Islet precursor cell (in vitro differentiated cells): ENCODE measurements around the gene EIF5AL1.
"Not testable (repeated sequence)": the region's sequence is repeated elsewhere in the genome, so short reads cannot be mapped to it uniquely, and the experiment has no call there.

Experiments used
- DNase-seq: peaks from one replicate; pipeline ENCODE4 v3.0.0-alpha.2; 2018

The EIF5AL1 gene

GRCh38 chr10:79516532-79517205 lies 4.3 kb downstream of the EIF5AL1 start:
- DNase-seq, result not testable (repeated sequence)

- not testable (repeated sequence) for DNase-seq
These were observed 5.2 kb downstream of the EIF5AL1 start for GRCh38 chr10:79517567-79517966.

- not testable (repeated sequence) for DNase-seq
These were observed 9.4 kb downstream of the EIF5AL1 start for GRCh38 chr10:79521751-79522150.

- not testable (repeated sequence) for DNase-seq
These were observed 10.1 kb downstream of the EIF5AL1 start for GRCh38 chr10:79522464-79522863.

GRCh38 chr10:79523157-79523853 lies 11.0 kb downstream of the EIF5AL1 start:
- DNase-seq, result not testable (repeated sequence)

DNA sequence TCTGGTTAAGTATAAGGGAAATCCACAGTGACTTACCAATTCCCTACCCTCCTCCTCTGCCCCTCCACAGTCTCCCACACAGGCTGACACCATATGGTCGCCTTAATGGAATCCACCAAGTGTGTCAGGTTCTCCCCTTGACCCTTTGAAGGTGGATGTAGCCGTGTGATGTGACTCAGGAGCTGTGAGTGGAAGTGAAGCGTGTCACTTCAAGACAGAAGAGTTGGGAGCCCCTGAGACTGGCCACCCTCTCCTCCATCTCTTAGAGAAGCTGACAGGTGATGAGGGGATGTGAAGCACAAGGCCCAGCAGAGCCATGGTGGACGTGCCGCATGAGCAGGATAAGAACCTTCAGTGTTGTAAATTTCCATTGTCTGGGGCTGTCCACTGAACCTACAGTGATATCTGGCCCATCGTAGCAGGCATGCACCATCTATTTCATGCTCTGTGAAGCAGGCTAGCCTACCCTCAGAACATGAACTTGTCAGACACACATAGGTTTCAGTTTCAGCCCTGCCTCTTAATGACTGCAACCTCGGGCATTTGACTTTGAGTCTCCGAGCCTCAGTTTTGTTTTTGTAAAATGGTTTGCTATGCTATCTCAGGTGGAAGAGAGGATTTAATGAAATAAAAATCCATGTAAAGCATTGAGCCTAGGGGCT lies 12.8 kb downstream of the EIF5AL1 start:
- DNase-seq, result not testable (repeated sequence)

- DNase-seq, result not testable (repeated sequence)
These were observed 15.9 kb downstream of the EIF5AL1 start for GRCh38 chr10:79528261-79528660.

DNA sequence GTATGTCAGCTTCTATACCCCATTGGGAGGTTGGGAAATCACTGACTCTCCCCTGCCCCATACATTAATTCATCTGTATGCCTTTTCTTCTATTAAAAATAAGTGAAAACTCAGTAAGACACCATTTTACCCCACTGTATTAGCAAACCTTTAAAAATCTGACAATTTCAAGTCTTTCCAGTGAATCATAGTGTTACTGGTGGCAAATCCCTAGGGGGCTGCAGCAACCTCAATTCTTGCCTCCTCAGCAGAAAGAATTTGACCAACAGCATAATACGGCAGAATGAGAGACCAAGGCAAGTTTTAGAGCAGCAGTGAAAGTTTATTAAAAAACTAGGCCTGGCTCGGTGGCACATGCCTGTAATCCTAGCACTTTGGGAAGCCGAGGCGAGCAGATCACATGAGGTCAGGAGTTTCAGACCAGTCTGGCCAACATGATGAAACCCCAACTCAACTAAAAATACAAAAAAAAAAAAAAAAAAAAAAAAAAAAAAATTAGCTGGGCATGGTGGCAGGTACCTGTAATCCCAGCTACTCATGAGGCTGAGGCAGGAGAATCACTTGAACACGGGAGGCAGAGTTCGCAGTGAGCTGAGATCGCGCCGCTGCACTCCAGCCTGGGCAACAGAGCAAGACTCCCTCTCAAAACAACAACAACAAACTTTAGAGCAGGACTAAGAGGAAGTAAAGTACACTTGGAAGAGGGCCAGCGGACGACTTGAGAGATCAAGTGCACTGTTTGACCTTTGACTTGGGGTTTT lies 21.0 kb downstream of the EIF5AL1 start:
- DNase-seq, result not testable (repeated sequence)

DNA sequence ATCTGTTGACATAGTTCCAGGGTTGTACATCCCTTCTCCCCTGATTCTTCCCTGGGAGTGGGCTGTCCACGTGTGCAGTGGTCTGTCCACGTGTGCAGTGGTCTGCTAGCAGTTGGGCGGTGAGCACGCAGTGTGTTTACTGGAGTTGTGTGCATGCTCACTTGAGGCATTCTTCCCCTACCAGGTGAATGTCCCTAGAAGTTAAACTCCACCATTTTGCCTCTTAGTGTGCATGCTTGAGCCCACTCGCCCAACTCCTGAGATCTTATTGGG lies 21.5 kb downstream of the EIF5AL1 start:
- not testable (repeated sequence) for DNase-seq

DNA sequence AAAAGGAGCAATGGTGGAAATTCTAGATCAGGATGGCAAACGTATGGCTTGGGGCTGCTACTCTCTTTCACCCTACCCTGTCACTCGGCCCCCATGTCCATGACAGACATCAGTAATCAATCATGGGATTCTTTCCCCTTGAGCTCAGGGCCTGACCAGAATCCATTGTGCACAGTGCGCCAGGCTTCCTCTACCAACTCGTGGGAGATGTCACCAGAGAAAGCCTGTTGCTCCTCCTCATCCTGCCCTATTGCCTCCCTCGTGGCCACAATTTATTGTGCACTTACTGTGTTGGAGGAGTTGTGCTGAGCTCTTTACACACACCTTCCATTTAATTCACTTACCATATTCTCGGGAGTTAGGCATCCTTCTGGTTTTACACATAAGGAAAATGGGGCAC lies 26.0 kb downstream of the EIF5AL1 start:
- not testable (repeated sequence) for DNase-seq

DNA sequence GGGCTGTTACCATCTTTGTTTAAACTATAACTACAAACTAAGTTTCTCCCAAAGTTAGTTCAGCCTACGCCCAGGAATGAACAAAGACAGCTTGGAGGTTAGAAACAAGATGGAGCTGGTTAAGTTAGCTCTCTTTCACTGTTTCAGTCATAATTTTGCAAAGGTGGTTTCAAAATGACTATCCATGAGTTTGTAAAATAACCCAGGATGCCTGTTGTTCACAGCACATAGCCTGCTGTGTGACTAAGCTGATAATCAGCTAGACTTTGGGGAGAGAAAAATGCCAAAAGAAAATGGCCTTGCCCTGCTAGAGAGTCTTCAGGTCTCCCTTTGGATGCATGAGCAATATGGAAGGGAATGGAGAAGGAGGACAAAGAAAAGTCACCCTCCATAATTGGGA lies 28.6 kb downstream of the EIF5AL1 start:
- not testable (repeated sequence) for DNase-seq

DNA sequence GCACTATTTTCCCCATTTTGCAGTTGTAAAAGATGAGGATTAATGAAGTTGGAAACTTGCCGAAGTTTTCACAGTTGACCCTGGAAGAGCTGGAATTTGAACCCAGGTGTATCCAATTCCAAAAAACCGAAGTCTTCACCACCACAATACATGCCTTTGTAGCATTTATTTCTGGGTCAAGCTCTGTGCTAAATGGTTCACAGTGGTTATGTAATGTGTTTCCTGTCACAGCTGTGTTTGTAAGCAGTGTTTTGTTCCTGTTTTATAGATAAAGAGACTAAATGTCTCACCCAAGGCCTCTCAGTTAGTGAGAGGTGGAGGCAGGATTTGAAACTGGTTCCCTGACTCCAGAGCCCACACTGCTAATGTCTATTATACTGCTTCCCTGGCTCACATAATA lies 30.3 kb downstream of the EIF5AL1 start:
- no peak for DNase-seq

GRCh38 chr10:79544408-79544807 lies 32.1 kb downstream of the EIF5AL1 start:
- DNase-seq, result not testable (repeated sequence)

GRCh38 chr10:79544926-79545659 lies 32.8 kb downstream of the EIF5AL1 start:
- DNase-seq, result not testable (repeated sequence)

DNA sequence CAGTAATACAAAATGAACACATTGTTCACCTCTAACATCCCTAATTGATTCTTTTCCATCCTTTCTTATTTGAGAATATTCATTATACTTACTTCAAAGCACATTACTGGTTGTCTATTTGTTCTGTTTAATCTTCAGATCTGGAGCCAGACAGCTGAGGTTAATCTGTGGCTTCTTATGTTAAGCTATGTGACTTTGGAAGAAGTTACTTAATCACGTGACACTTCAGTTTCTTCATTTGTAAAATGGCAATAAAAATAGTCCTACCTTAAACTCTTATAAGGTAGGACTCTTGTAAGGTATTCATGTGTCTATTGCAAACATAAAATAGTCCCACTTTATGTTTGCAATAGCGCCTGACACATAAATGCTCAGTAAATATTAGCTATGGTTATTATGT lies 34.8 kb downstream of the EIF5AL1 start:
- not testable (repeated sequence) for DNase-seq

- DNase-seq, result no peak
These were observed 35.6 kb downstream of the EIF5AL1 start for GRCh38 chr10:79547973-79548372.

- no peak for DNase-seq
These were observed 39.8 kb downstream of the EIF5AL1 start for GRCh38 chr10:79552143-79552542.

- DNase-seq, result no peak
These were observed 43.3 kb downstream of the EIF5AL1 start for GRCh38 chr10:79555354-79556309.

- not testable (repeated sequence) for DNase-seq
These were observed 44.6 kb downstream of the EIF5AL1 start for GRCh38 chr10:79556961-79557360.

- no peak for DNase-seq
These were observed 47.4 kb downstream of the EIF5AL1 start for GRCh38 chr10:79559726-79560125.

DNA sequence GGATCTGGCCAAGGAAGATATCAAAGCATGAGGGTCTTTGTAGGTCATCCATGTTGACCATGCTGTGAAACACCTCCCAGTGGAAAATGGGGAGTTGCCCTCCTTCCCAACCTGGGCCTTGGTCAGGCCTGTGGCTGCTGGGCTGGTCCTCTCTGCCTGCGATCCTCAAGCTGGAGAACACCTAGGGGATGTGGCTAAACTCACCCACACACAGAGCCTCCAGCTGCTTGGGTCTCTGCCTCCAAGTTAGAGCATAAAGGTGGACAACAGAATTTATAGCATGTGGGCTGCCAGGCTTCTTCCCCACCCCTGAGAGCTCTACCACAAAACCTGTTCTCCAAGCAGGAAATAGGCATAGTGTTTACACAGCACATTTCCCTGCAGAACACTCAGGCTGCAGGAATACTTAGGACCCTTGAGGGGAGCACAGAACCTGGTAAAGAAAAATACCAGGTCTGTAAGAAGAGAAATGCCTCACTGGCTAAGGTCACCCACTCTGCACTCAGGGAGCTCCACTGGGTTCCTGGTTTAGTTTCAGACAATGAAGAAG lies 47.9 kb downstream of the EIF5AL1 start, which contains the start of gene SFTPA2:
SFTPA2 (minus strand) TSS at position 248 of the 550 bp plus-strand sequence. CDS start 924 bp downstream, outside the sequence.
- no peak for DNase-seq
